Epithelial cell of esophagus (primary cell): Measurements from ENCODE around the gene KIF26B.

Experiments
- DNase-seq: peaks from one replicate; pipeline ENCODE4 v3.0.0; 2010; ENCODE audit warnings: low read depth
- H3K4me3 ChIP-seq: 2 replicates; pipeline ENCODE4 v1.5.1; 2011; ENCODE audit warnings: mild to moderate bottlenecking, low read length, control low read depth
- TF ChIP-seq, protein P1 (sequence below): IDR thresholded peaks from 2 replicates; pipeline ENCODE4 v1.5.1; 2011; ENCODE audit warnings: low read depth, mild to moderate bottlenecking, low read length, control low read depth, inconsistent platforms; ENCODE audit not compliant: insufficient read depth; ENCODE audit errors: missing control alignments

Gene KIF26B

DNA sequence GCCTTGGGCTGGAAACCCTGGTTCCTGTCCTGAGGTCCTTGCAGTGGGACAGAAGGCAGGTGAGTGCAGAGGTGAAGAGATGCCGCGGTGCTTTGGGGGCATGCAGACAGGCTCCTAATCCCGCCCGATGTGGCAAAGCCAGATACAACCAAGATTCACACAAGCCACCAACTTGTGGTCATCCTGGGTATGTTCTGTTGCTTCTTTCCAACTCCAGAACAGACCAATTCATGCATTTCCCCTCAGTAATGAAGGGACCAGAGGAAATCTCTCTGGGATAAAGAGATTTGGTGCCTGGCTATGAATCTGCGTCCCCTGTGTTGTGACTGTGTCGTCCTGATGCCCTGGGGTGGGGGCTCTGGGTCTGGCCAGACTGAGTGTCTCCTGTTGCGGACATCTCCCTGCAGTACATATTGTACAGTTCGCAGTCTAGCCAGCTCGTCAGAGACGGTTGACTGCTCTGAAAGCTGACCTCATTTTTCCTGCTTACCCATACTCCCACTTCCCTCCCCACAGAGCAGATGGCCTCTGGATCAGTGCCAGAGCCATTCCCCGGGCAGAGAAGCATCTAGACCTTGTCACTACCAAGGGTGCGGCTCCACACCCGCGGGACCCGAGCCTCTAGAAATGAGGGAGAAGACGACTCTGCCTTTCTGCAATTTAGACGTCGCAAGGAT, 216.3 kb downstream of the KIF26B start:
- no peak for DNase-seq
- no peak overlapping the region for H3K4me3 ChIP-seq
- TF ChIP-seq, protein P1, sequence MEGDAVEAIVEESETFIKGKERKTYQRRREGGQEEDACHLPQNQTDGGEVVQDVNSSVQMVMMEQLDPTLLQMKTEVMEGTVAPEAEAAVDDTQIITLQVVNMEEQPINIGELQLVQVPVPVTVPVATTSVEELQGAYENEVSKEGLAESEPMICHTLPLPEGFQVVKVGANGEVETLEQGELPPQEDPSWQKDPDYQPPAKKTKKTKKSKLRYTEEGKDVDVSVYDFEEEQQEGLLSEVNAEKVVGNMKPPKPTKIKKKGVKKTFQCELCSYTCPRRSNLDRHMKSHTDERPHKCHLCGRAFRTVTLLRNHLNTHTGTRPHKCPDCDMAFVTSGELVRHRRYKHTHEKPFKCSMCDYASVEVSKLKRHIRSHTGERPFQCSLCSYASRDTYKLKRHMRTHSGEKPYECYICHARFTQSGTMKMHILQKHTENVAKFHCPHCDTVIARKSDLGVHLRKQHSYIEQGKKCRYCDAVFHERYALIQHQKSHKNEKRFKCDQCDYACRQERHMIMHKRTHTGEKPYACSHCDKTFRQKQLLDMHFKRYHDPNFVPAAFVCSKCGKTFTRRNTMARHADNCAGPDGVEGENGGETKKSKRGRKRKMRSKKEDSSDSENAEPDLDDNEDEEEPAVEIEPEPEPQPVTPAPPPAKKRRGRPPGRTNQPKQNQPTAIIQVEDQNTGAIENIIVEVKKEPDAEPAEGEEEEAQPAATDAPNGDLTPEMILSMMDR, result no peak

DNA sequence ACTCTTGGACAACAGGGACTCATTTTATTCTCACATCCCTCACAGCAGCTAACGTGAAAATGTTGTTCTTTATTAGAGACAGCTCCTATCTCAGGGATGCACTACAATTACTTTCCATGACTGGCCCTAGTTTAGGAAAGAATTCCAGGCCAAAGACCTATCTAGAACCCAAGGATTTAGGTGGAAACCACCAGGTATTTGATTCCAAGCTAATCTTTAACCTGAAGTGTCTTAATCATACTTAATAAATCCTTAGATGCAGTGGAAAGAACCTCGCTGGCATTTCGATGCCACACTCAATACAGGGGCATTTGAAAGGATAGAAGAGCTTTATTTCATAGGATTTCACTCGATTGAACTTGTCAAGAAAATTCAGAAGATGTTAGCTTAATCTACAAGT, 218.3 kb downstream of the KIF26B start:
- DNase-seq, result no peak
- no peak overlapping the region for H3K4me3 ChIP-seq
- TF ChIP-seq, protein P1, result no peak

DNA sequence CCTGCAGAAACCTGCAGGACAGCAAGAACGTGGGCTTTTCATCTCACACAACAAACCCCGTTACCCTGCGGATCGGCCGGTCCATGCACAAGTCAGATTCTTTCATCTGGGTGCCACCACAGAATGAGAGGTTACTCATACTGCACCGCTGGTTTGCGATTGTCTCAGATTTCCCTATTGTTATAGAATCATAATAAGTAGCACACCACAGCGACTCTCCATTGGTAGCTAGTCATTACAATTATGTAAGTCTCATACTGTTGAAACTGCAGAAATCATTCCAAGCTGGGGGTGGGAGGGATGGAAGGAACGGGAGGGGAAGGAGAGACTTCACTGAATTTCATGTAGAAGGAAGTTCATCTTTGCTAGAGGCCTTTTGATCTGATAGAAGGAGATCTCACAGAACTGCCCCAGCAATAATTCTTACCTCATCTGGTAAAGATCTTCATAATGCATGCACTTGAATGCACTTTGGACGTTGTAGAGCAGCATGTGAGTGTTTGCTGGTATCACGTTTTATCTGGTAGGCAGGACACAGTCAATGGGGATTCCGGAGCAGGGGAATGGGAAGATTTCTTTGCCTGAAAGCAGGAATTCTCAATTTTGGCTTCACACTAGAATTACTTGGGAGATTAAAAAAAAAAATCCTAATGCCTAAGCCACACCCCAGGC, 221.1 kb downstream of the KIF26B start:
- DNase-seq, result no peak
- H3K4me3 ChIP-seq, result no peak overlapping the region
- TF ChIP-seq, protein P1, result no peak

DNA sequence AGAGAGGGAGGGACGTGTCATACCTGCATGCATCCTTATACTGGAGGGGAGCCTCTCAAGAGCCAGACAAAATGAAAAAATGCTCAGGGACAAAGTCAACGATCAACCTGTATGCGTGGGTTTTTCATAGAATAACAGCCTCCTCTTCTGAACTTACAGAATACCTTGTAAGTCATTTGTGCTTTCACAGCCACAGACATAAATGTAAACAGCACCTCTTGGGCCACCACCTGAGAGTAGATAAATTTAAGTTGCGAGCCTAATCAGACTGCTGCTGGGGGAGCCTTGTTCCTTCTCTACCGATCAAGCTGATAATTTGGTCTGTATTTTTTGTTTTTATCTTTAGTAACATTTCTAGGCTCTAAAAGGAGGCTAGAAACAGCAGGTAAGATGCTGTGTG, 223.1 kb downstream of the KIF26B start:
- TF ChIP-seq, protein P1, result no peak
- no peak for DNase-seq

DNA sequence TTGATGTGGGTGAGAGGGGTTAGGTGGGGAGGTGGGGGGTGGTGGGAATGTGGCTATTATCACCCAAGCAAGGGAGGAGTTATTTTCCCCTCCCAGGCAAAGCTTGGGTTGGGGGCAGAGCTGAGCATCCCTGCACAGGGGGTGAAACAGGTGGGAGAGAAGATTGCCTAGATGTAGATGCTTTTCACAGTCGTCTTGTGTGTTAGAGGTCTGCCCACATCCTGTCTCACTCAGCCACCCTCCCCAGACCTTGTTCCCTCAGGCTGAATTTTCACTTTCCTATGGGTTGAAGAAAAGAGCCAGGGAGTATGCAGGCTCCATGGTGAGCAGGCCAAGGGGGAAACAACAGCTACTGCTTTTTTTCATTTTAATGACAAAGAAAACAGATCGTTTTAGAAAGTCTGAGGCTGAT, 223.5 kb downstream of the KIF26B start:
- TF ChIP-seq, protein P1, result no peak
- DNase-seq, result no peak

More for the DNA sequence above, 223.1 kb downstream of the KIF26B start:
- H3K4me3 ChIP-seq, result no peak overlapping the region

DNA sequence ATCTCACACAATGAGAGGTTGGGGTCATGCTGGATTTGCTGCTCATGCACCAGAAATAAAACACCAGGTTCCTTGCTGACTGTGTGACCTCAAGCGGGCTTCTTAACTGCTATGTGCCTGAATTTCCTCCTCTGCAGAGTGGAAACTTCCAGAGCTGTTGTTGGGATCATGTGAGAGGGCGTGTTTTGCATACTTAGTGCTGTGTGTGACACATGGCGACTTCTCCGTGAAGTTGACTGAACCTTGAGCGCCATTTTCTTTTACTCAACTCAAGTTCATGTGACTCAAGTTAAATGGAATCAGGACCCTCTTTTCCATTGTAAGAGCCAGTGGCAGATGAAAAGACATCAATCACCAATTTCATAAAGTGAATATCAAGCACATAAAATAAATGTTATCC, 224.0 kb downstream of the KIF26B start:
- no peak overlapping the region for H3K4me3 ChIP-seq
- DNase-seq, result no peak
- TF ChIP-seq, protein P1, result no peak

More for the DNA sequence above, 223.5 kb downstream of the KIF26B start:
- no peak overlapping the region for H3K4me3 ChIP-seq
